Brain microvascular endothelial cell (primary cell): Measurements from ENCODE around the gene EPN3.

Experiments used
- DNase-seq: peaks from one replicate; pipeline ENCODE4 v3.0.0-alpha.2; 2020
- H3K27ac ChIP-seq: fragments of 250-450 bp; sonication (Bioruptor Pico); 2 replicates; pipeline ENCODE4 v1.5.1; 2020; ENCODE audit warnings: mild to moderate bottlenecking, moderate library complexity
- H3K27me3 ChIP-seq: fragments of 250-450 bp; sonication (Bioruptor Pico); replicated peaks from 2 replicates; pipeline ENCODE4 v1.5.1; 2020; ENCODE audit warnings: mild to moderate bottlenecking
- H3K36me3 ChIP-seq: fragments of 250-450 bp; sonication (Bioruptor Pico); replicated peaks from 2 replicates; pipeline ENCODE4 v1.5.1; 2020; ENCODE audit warnings: mild to moderate bottlenecking
- H3K4me3 ChIP-seq: 2 replicates; pipeline ENCODE4 v1.5.1; 2011; ENCODE audit warnings: low read depth, mild to moderate bottlenecking, control low read depth, low read length, moderate library complexity
- CTCF ChIP-seq: IDR thresholded peaks from 2 replicates; pipeline ENCODE4 v1.5.1; 2011; ENCODE audit warnings: low read depth, mild to moderate bottlenecking, moderate library complexity, low read length, control low read depth, inconsistent platforms; ENCODE audit errors: missing control alignments
- in situ Hi-C: cut with HindIII; loops from 2 replicates; pipeline ENCODE4 v1.10.0; 2017; ENCODE audit warnings: low sequenced_read_pairs, low pct_ligation_motif_present

The EPN3 gene

GRCh38 chr17:50579399-50579798, 46.9 kb downstream of the EPN3 start:
- Histone ChIP-seq H3K27ac (no peak overlapping the region), H3K4me3 (no peak overlapping the region), H3K27me3 (peaks cover 7% of the 10 kb centered on the region), H3K36me3 (no peaks in the 10 kb centered on the region)
- in situ Hi-C loops: no loop called here
- no peak for DNase-seq
- no peak for TF ChIP-seq CTCF

- TF ChIP-seq CTCF: no peak
- Histone ChIP-seq H3K36me3 (no peaks in the 10 kb centered on the region), H3K27me3 (peaks cover 12% of the 10 kb centered on the region), H3K4me3 (no peak overlapping the region), H3K27ac (no peak overlapping the region)
- DNase-seq: no peak
- in situ Hi-C loops: no loop called here
Observed at GRCh38 chr17:50580646-50581045, 48.1 kb downstream of the EPN3 start.

DNA sequence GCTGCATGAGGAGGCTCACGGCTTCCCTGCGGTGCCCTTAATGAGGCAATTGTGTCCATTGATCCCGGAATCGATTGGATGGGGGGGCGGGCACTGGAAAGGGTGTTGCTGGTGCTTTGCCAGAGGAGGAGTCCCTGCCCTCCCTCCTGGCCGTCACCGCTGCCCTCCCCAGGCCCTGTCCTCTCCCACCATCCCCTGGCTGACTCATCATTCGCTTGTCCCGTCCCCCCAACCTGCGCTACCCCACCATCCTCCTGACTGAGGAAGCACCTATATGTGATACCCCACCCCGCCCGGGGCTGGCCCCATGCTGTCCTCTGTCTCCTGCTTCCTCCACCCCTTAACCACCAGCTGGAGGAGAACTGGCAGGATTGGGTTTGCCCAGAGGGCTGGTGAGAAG, 48.8 kb downstream of the EPN3 start:
- peaks cover 12% of the 10 kb centered on the region for H3K27me3 ChIP-seq
- in situ Hi-C loops: no loop called here
- no peak for TF ChIP-seq CTCF
- DNase-seq: no peak
- H3K27ac ChIP-seq: no peak overlapping the region
- H3K4me3 ChIP-seq: no peak overlapping the region
- no peaks in the 10 kb centered on the region for H3K36me3 ChIP-seq

DNA sequence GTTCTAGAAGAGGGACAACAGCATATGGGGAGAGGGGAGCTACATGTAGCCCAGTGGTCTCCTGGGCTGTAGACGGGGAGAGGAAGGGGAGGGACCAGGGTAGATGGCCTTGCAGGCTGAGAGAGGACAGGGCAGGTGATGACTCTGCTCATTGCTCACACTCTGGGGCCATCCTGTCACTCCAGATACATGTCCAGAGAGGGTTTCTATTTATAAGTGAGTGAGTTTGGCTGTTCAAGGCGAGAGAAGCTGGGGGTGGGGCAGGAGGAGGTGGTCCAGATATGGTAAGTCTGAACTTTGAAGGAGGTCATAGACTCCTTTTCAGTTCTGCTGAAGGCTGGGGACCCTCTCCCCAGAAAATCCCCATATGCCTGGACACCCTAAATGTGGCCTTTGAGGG, 50.2 kb downstream of the EPN3 start:
- Histone ChIP-seq H3K27ac (no peak overlapping the region), H3K27me3 (peaks cover 12% of the 10 kb centered on the region), H3K36me3 (no peaks in the 10 kb centered on the region), H3K4me3 (no peak overlapping the region)
- no peak for TF ChIP-seq CTCF
- in situ Hi-C loops: no loop called here
- no peak for DNase-seq

DNA sequence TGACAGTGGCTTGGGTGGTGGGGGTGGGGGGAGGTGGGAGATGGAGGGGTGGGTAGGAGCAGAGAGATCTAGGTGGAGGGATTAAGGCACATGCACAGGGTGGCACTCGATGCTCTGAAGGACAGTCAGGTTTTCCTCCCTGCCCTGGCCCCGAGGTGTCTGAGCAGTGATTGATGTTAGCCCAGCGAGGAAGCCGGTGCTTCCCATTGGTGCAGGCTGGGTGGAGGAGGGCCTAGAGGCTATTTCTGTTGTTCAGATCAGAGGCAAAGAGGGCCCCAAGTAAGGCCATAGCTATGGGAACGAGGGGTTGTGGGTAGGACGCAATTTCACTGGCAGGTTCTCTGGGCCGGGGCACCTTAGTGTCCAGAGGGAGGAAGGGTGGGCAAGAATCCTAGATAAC, 51.1 kb downstream of the EPN3 start:
- in situ Hi-C loops: no loop called here
- Histone ChIP-seq H3K27me3 (peaks cover 12% of the 10 kb centered on the region), H3K4me3 (no peak overlapping the region), H3K36me3 (no peaks in the 10 kb centered on the region), H3K27ac (no peak overlapping the region)
- no peak for DNase-seq
- no peak for TF ChIP-seq CTCF

- TF ChIP-seq CTCF: no peak
Observed at GRCh38 chr17:50584116-50584515, 51.6 kb downstream of the EPN3 start.

More at GRCh38 chr17:50584116-50584515, 51.6 kb downstream of the EPN3 start:
- in situ Hi-C loops: no loop called here
- H3K27me3 ChIP-seq: peaks cover 12% of the 10 kb centered on the region
- no peak overlapping the region for H3K27ac ChIP-seq
- no peak for DNase-seq
- no peaks in the 10 kb centered on the region for H3K36me3 ChIP-seq
- no peak overlapping the region for H3K4me3 ChIP-seq
